Hematopoietic multipotent progenitor cell treated with erythropoietin and hydrocortisone succinate and interleukin-3 and kit ligand, for 17 days (in vitro differentiated cells): ENCODE data around the gene PRTFDC1.
"Not testable (repeated sequence)": the region's sequence is repeated elsewhere in the genome, so short reads cannot be mapped to it uniquely, and the experiment has no call there.

Source experiments
- DNase-seq: peaks from one replicate; pipeline ENCODE4 v3.0.0-alpha.2; 2015; ENCODE audit warnings: low spot score

PRTFDC1 gene

DNA sequence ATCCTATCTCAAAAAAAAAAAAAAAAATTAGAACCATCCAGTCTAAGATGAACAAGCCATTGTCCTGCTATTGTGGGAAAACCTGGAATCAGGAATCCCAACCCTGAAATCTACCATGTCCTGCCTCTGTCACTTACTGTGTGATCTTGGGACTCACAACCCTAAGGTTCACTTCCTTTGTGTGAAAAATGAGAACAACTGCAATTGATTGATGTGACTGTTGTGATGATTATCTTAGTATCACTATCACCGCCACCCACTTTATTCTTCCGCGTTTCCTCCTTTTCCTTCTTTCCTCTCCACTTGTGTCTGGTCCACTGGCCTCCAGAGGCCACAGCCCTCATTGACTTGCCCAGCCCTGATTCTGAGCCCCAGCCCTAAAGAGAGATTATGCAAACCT lies 12.6 kb upstream of the PRTFDC1 start:
- DNase-seq = no peak

DNA sequence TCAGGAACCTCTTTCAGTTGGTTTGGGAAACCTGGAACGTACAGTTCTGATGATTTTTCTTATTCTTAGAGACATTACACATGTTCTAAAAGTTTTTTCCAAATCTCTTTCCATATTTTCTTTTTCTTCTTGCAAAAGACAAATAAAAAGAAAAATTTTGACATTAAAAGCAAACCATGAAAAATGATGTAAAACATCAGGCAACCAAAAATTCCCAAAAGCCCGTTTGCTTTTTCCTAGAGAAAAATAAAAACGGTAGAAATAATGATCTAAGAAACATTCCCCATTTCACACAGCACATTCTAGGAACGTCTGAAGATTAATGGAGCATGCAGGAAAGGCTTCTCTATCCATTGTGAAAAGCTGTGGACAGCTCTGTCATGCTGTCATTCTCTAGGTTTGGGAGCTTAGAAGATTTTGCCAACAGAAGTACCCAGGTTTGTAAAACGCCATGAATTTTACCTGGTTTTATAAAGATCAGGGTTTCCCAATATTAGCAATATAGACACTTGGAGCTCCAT lies 11.2 kb upstream of the PRTFDC1 start:
- DNase-seq = no peak

DNA sequence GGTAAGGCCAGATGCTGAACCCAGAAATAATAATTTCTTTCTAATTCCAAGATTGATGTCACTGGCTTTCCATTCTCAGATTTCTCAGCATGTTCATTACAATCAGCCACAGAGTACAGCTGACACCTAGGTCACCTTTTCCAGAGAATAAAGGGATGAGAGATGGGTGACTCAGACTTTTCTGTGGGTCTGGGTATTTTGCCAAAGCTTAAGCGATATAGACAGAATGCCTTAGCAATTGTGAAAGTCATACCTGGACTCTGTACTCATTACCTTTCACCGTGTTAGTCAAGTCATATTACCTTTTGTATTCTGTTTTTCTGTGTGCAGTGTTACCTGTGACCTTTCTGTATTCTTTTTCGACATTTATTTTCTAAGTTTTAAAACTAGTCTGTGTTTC lies 10.6 kb upstream of the PRTFDC1 start:
- no peak for DNase-seq

DNA sequence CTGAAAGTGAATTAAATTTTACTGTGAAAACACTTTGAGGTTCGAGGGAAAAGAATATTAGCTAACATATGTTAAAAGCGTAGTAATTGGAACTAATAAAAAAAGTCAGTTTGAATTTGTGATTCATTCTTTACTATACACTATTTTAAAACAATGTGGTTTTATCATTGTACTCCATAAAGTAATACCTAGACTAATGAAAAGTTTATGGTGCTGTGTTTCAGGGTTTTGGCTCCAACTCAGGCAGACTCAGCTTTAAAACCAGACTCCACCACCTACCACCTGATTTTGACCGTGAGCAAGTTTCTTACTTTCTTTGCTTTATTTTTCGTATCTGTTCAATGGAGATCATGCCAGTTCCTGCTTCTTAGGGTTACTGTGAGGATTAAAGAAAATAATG lies 9.2 kb upstream of the PRTFDC1 start:
- DNase-seq = no peak

DNA sequence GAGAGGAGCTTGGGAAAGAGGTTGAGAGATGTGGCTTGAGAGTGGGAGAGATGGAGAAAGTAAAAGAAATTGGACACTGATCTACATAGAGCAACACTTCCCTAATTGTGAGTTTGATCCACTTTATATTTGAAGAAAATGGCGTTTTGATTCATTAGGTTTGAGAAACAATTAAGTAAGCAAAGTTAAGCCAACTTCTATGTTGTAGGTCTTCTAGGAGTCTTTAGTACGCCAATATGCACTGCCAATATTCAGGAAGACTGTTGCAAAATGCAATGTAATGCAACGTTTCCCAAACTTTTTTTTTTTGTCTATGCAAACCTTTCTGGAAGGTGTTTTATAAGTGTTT lies 7.0 kb upstream of the PRTFDC1 start:
- DNase-seq = no peak

DNA sequence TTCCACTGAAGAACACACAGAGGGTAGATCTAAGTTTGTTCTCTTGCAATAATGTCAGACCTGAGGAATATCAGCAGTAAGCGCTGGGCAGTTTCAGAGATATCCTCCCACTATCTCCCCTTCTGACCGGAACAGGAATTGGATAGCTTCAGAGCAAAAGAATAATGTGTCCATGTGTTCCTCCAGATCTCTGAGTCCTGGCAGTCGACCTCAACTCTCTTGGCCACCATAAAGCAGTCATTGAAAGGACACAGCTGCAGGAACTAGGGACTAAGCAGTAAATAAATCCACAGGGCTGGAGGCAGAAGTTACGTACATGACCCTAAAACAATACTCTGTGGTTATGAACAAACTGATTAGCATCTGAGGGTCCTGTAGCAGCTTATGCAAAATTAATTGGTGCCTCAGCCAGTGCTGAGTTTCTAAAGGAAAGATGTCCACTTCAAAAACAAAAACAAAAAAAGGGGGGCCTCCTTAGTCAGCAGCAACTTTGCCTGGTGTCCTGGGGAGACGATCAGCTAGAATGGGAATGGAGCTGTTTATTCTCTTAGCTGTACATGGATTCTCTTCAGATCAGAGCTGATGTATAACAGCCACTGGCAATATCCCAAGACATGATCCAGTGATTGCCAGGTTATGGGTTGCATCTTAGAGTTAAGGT lies 6.4 kb upstream of the PRTFDC1 start:
- DNase-seq = no peak

DNA sequence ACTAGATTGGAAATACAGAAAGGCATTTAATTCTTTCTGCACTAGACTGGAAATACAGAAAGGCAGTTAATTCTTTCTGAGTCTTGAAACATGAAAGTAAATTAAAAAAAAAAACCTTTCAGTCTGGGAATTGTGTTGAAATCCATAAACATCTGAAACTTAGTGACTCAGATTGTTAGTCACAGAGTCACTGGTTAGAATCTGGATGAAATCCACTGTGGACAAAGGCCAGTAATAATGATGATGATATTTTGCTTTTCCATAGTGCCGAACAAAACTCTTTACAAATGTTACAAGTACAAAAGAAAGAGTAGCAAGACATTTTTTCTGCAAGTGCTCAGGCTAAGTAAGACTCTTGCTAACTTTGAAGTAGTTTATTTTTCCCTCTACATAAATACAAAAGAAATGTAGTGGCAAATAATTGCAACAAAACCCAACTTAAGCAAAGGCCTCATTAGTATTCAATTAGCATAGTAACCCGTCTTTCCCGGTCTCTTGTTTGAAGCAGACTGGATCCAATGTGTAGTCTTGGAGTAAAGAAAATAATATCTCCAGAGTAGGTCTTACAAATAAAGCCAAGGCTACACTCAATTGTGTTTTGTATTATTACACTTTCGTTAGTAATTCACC lies 5.8 kb upstream of the PRTFDC1 start:
- no peak for DNase-seq

DNA sequence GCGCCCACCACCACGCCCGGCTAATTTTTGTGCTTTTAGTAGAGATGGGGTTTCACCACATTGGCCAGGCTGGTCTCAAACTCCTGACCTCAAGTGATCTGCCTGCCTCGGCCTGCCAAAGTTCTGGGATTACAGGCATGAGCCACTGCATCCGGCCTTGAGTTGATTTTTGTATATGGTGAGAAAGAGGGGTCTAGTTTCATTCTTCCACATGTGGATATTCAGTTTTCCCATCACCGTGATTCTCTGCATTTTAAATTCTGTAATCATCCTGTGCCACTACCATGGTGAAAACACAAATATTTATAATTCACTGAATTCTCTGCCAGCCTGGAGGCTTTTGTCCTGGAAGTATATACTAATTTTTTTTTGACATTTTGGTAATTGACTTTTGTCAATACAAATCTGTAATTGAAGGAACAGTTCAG lies 5.2 kb upstream of the PRTFDC1 start:
- DNase-seq = not testable (repeated sequence)

DNA sequence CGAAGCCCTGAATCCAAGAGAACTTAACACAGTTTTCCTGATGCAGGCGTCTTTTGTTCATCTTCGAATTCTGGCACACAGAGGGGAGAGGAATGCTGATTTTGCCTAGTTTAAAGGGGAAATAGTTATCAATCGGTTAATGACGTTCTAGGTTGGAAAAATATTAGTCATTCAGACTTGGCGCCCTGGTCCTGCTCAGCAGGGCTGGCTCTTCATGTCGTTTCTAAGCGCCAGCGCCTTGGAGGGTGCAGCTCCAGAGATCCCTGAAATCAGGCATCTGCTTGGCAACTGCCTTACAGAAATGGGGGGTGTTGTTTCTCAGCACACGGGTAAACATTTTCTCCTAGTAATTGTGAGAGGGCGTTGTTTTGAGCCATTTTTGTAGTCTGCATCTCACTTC lies 1.3 kb upstream of the PRTFDC1 start:
- no peak for DNase-seq

DNA sequence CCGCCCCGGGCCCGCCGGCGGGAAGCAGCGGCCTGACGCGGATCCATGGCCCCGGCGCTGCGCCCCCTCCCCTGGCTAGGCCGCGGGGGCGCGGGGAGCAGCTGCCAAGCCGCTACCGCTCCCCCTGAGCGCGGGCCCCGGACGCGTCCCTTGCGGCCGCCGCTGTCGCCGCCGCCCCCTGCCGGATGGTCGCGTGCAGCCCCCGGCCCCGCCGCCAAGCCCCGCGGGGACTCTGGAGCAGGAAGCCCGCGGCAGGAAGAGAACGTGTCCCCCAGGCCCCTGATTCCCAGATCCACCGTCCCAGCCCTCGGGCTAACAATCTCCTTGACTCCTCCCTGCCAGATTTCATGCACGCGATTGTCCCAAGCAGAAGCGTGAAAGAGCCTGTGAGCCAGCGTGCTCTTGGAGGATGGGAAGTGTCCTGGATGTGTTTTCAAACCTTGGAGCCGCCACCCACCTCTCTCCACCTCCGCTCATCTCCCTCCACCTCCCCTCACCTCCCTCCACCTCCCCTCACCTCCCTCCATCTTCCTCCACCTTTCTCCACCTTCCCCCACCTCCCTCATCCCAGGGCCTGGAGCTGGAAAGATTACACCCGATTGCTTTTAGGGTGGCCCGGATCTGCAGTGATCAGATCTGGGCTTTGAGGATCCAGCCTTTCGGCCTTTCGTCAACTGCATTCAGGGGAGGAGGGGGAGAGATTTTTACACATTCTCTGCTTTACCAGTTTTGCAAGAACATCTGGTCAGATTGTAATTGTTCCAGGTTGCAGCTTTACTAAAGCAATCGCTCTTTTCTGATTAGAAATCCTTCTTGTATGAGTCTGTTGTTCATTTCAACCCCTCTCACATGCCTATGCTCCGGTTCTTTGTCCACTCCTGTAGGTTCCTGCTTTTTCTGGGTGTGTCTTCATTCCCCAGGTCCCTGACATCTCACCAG lies 570 bp upstream of the PRTFDC1 start:
- no peak for DNase-seq

DNA sequence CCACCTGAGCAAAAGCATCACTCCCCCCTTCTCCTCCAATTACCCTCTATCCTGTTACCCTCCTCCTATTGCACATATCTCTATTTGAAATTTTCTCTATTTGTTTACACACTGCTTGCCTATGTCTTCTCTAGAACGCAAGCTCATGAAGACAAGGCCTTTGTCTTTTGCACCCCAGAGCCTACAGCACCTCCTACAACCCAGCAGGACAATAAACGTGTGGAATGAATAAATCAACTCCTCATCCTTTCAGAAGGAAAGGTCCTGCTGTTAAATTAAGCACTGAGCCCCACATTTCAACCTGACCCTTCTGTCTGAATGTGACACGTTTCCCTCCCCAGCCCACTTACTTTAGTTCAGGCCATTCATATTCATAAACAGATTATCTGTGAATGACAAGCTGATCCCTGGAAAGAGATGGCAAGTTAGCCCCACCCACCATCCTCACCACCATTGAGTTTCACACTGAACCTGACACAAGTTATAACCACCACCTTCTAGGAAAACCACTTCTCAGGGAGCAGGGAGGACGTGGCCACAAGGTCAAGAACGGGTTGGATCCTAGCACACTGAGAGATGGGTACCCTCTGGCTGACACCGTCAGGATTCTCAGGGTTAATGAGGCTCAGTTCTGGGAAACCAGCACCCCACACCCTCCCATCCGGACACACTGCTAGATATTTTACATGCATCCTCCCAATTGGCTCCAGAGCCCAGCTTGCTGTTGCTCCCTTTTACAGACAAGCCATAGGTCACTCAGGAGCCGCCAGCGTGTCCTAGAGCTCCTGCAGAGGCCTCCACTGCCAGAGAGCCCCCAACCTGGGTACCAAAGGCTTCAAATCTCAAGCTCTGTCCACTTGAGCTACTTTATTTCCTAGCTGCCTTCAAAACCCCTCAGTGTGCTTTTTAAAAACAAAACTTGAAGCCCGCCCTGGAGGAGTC lies 934 bp downstream of the PRTFDC1 start:
- no peak for DNase-seq

DNA sequence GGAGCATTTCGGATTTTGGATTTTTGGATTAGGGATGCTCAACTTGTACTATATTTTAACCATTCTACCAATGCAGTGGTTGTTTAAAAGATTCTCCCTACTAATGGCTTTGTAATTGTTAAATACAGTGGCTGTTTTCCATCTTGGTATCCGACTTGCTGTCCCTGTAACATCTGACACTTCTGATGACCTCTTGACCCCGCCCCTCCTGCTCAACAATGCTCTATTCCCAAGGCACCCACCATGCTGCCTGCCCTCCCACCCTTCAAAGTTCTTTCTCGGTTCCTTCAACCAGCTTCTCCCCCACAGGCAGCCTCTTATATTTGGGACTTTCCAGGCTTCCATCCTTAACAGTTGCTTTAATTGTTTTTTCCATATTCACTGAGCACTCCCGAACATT lies 2.0 kb downstream of the PRTFDC1 start:
- DNase-seq = no peak

DNA sequence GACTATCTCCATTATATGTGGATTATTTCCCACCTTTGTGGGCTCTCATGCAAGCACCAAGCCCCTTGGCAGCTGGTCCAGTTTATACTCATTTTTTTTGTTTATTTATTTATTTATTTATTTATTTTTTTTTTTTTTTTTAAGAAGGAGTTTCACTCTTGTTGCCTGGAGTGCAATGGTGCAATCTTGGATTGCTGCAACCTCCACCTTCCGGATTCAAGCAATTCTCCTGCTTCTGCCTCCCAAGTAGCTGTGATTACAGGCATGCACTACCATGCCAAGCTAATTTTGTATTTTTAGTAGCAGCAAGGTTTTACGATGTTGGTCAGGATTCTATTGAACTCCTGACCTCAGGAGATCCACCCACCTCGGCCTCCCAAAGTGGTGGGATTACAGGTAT lies 2.8 kb downstream of the PRTFDC1 start:
- no peak for DNase-seq

DNA sequence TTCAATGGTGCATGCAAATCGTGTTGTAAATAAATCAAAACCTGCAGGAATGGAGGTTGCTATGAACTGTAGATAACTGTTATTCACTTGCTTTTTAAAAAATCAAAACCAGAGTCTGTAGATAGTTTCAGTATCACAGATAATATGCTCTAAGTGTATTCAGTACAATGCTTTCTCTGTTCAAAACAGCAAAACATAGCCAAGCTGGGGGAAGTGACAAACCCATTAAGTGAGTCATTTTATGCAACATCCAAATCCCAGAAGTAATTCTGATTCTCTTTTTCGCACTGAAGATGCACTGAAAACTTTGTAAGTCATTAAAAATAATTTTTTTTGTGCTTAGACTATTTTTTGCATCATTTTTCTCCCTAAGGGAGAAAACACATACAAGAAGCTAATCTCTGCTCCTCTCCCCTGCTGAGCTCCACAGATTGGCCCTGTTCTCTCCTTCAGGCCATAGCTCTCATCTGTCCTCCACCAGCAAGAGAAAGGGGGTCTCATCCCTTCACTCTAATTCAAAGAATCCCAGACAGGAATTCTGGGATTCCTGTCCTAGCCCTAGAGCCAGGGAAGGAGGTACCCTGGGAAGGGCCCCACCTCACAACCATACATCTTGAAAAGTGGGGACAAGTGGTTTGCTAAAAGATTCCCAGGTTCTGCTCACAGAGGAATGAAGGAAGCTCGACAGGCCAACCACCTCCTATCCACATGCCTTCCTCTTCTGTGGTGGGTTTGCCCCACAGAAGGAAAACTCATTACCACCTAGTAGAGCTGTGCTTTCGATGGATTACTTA lies 4.9 kb downstream of the PRTFDC1 start:
- no peak for DNase-seq

DNA sequence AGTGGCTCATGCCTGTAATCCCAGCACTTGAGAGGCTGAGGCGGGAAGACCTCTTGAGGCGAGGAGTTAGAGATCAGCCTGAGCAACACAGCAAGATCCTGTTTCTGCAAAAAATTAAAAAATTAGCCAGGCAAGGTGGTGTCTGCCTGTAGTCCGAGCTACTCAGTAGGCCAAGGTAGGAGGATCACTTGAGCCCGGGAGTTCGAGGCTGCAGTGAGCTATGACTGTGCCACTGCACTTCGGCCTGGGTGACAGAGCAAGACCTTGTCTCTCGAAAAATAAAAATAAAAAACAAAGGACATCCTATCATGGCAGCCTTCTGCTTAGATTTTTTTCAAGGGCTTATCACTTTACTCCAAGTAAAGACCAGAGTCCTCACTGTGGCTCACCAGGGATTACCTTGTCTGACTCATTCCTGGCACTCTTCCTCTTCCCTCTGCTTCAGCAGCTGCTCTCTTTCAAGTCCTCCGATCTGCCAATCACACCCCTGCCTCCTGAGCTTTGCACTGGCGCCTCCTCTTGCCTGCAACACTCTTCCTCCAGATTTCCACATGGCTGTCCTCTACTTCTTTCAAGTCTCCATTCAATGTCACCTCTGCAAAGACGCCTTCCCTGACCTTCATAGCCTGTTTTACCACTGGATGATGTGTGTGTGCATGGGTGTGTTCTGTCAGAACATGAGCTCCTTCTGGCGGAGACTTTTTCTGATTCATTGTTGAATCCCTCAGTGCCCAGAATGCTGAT lies 7.7 kb downstream of the PRTFDC1 start:
- no peak for DNase-seq

DNA sequence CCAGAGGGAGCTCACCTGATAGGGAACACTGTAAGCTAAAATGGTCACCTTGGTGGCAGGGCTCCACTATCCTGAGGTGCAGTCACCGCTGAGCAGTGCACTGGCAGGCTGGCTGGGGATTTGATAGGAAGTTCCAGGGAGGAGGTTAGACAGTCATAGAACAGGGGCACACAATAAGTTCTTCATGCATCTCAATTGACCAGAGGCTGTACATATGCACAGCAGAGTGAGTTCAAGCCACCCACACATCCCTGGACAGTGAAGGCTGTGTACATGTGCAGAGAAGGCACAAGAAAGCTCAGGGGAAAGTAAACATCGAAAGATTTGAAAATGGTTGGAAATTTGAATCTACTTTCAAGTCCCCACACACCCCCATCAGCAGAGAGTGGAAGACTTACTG lies 13.9 kb downstream of the PRTFDC1 start:
- no peak for DNase-seq

DNA sequence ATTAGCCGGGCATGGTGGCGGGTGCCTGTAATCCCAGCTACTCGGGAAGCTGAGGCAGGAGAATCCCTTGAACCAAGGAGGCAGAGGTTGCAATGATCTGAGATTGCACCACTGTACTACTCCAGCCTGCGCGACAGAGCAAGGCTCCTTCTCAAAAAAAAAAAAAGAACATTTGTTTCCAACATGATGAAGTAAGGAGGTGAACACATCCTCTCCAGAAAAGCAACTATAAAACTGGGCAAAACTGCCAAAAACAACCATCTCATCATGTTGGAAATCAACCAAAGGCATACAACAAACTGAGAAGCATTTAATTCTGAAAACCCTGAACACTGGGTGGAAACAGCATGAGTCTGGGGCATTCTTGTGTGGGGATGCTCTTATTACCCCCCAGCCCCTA lies 14.3 kb downstream of the PRTFDC1 start:
- no peak for DNase-seq

DNA sequence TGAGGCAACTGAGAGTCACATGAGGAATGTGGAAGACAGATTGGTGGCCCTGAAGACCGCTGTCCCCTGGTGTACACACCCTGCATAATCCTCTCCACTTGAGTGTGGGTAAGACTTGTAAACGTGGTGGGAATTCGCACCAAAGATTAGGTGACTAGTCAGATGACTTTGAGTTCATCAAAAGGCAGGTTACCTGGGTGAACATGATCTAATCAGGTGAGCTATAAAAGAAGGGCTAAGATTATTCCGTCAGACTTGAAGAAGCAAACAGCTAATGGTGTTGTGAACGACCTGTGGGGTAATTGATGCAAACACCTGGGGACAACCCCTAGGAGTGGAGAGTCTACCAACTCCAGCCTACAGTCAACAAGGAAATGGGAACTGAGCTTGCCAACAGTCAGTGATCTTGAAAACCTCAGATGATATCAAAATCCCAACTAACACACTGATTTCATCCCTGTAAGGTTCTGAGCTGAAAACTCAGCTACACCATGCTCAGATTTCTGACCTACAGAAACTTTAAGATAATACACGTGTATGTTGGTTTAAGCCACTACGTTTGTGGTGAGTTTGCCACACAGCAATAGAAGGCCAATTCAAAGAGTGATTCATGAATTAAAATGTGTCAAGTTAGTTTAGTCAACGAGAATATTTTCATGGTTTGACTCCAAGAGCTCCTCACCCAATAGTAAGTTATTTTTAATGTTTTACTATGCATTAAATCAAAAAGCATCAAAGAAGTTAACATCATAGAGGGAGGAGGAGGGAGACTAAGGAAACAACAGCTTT lies 16.7 kb downstream of the PRTFDC1 start:
- no peak for DNase-seq

DNA sequence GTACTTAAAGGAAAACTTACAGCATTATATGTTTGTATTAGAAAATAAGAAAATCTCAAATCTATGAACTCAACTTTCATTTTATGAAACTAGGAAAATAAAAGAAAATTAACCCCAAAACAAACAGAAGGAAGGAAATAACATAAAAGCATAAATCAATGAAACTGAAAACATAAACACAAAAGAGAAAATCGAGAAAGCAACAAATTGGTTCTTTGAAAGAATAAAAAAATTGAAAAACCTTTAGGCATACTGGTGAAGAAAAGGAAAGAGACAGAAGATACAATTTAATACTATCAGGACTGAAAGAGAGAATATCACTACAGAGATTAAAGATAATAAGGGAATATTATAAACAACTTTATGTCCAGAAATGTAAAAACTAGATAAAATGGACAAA lies 21.2 kb downstream of the PRTFDC1 start:
- no peak for DNase-seq
